HCT116 (cell line): ENCODE data around the gene CHST5. TPM values are rescaled to one million over a fixed set of nuclear protein-coding genes. Genes with fewer than 3 reads are reported as not detected.

ENCODE experiments used
- ATAC-seq: fragments of 200-7000 bp; cut with Tn5 transposase; 2 replicates; pipeline ENCODE4 v1.9.1; 2020; ENCODE audit warnings: mild to moderate bottlenecking, moderate library complexity
- BruUV-seq: library from RNA; stranded (reverse); fragments of 400-500 nt; replicated peaks from 2 replicates; lab custom pipeline; 2021; lab: Mats Ljungman, UMichigan
- CTCF ChIA-PET: fragments of 300-600 bp; sonication (Branson Sonifier 250); formaldehyde crosslinking; loops from one replicate; lab custom pipeline; 2021; ENCODE audit warnings: antibody characterized with exemption; lab: Charles Lee
- POLR2A ChIA-PET: fragments of 300-600, 350-600 bp; sonication (Branson Sonifier 250); formaldehyde crosslinking; loops from one replicate; lab custom pipeline; 2021; ENCODE audit warnings: antibody characterized with exemption; lab: Charles Lee
- RAD21 ChIA-PET, 2 experiments: fragments of 300-600 bp; sonication (Branson Sonifier 250); formaldehyde crosslinking; loops; one replicate each; lab custom pipeline; 2023; ENCODE audit warnings: low total read pairs in 2 of 2; ENCODE audit not compliant: uncharacterized antibody in 2 of 2, unreplicated experiment in 2 of 2, low non-redundant PET in 1 of 2; lab: Charles Lee
- DNase-seq: peaks from one replicate; pipeline ENCODE4 v3.0.0-alpha.2; 2010; ENCODE audit warnings: low read depth, low spot score
- H2AFZ ChIP-seq: fragments of 200-600 bp; shearing (Covaris generic), sonication (generic); 2 replicates; pipeline ENCODE4 v1.6.1; 2017; ENCODE audit warnings: low read depth, mixed run types, mixed read lengths, antibody characterized with exemption, low read length; ENCODE audit not compliant: poor library complexity, severe bottlenecking
- H3K27ac ChIP-seq: 2 replicates; pipeline ENCODE4 v1.5.1; 2012; ENCODE audit warnings: low read depth, low read length
- H3K27me3 ChIP-seq: fragments of 200-600 bp; sonication (generic); 2 replicates; pipeline ENCODE4 v1.6.1; 2016; ENCODE audit warnings: mixed run types, low read length, mixed read lengths; ENCODE audit not compliant: insufficient read depth
- H3K36me3 ChIP-seq, 2 experiments: fragments of 200-500 bp in 1 of 2; fragments of 200-600 bp in 1 of 2; sonication (Bioruptor generic) in 1 of 2; sonication (generic) in 1 of 2; 2 replicates each; pipeline versions ENCODE4 v1.5.1 to v1.6.1; 2014 to 2016; ENCODE audit warnings: low read length in 2 of 2, inconsistent platforms in 1 of 2, mixed read lengths in 1 of 2, mixed run types in 1 of 2; ENCODE audit not compliant: insufficient read depth in 2 of 2, control insufficient read depth in 1 of 2
- H3K4me1 ChIP-seq, 2 experiments: fragments of 200-600 bp in 1 of 2; sonication (generic) in 1 of 2; 2 replicates each; pipeline versions ENCODE4 v1.5.1 to v1.6.1; 2012 to 2017; ENCODE audit warnings: low read length in 2 of 2, inconsistent platforms in 1 of 2, mild to moderate bottlenecking in 1 of 2, mixed read lengths in 1 of 2, mixed run types in 1 of 2, moderate library complexity in 1 of 2; ENCODE audit not compliant: insufficient read depth in 2 of 2, control insufficient read depth in 1 of 2
- H3K4me2 ChIP-seq: fragments of 200-600 bp; sonication (generic); 2 replicates; pipeline ENCODE4 v1.6.1; 2017; ENCODE audit warnings: mixed run types, low read length, mixed read lengths
- H3K4me3 ChIP-seq, 2 experiments: fragments of 200-600 bp in 1 of 2; sonication (generic) in 1 of 2; replicated peaks in 1 of 2; 2 replicates each; pipeline ENCODE4 v1.5.1; 2011 to 2016; ENCODE audit warnings: low read length in 2 of 2, control low read depth in 1 of 2, low read depth in 1 of 2, mild to moderate bottlenecking in 1 of 2, mixed read lengths in 1 of 2, mixed run types in 1 of 2
- H3K79me2 ChIP-seq: fragments of 200-600 bp; sonication (generic); 2 replicates; pipeline ENCODE4 v1.6.1; 2017; ENCODE audit warnings: mild to moderate bottlenecking, mixed run types, low read length, moderate library complexity, mixed read lengths; ENCODE audit not compliant: insufficient read depth
- H3K9ac ChIP-seq: fragments of 200-600 bp; sonication (generic); 2 replicates; pipeline ENCODE4 v1.6.1; 2016; ENCODE audit warnings: low read length, mixed read lengths
- H3K9me2 ChIP-seq: fragments of 200-600 bp; sonication (generic), shearing (Covaris generic); 2 replicates; pipeline ENCODE4 v1.6.1; 2017; ENCODE audit warnings: mixed run types, mild to moderate bottlenecking, moderate library complexity; ENCODE audit not compliant: insufficient read depth
- H3K9me3 ChIP-seq, 2 experiments: fragments of 200-500 bp in 1 of 2; fragments of 200-600 bp in 1 of 2; sonication (Bioruptor generic) in 1 of 2; sonication (generic) in 1 of 2; 2 replicates each; pipeline ENCODE4 v1.6.1; 2014 to 2017; ENCODE audit warnings: low read length in 2 of 2, mixed read lengths in 2 of 2, inconsistent platforms in 1 of 2, low read depth in 1 of 2, mild to moderate bottlenecking in 1 of 2, mixed run types in 1 of 2, moderate library complexity in 1 of 2; ENCODE audit not compliant: control insufficient read depth in 1 of 2, insufficient read depth in 1 of 2
- H4K20me1 ChIP-seq: fragments of 200-600 bp; sonication (generic), shearing (Covaris generic); 2 replicates; pipeline ENCODE4 v1.6.1; 2017; ENCODE audit warnings: mixed run types, mild to moderate bottlenecking, moderate library complexity; ENCODE audit not compliant: insufficient read depth
- CBX3 ChIP-seq: IDR thresholded peaks from 2 replicates; pipeline ENCODE4 v1.6.1; 2012; ENCODE audit warnings: low read depth
- CEBPB ChIP-seq: IDR thresholded peaks from 2 replicates; pipeline ENCODE4 v1.6.1; 2012; ENCODE audit warnings: low read depth
- EZH2phosphoT487 ChIP-seq: fragments of 200-600 bp; IDR thresholded peaks from 2 replicates; pipeline ENCODE4 v1.6.1; 2018; ENCODE audit warnings: antibody characterized with exemption, borderline replicate concordance
- FOSL1 ChIP-seq: IDR thresholded peaks from 2 replicates; pipeline ENCODE4 v1.6.1; 2012; ENCODE audit warnings: low read depth
- MAX ChIP-seq: IDR thresholded peaks from 2 replicates; pipeline ENCODE4 v1.6.1; 2012
- POLR2A ChIP-seq: IDR thresholded peaks from 2 replicates; pipeline ENCODE4 v1.7.0; 2011; ENCODE audit warnings: borderline replicate concordance; ENCODE audit not compliant: insufficient read depth, insufficient read length; ENCODE audit errors: extremely low read depth
- POLR2AphosphoS5 ChIP-seq: IDR thresholded peaks from 2 replicates; pipeline ENCODE4 v1.6.1; 2011; ENCODE audit warnings: mild to moderate bottlenecking, low read depth, low read length, moderate library complexity
- RAD21 ChIP-seq: IDR thresholded peaks from 2 replicates; pipeline ENCODE4 v1.6.1; 2012; ENCODE audit warnings: low read depth, mild to moderate bottlenecking
- SIN3A ChIP-seq: IDR thresholded peaks from 2 replicates; pipeline ENCODE4 v1.6.1; 2012; ENCODE audit warnings: low read depth
- SP1 ChIP-seq: IDR thresholded peaks from 2 replicates; pipeline ENCODE4 v1.6.1; 2012; ENCODE audit warnings: low read depth
- SRF ChIP-seq: IDR thresholded peaks from 2 replicates; pipeline ENCODE4 v1.6.1; 2012; ENCODE audit warnings: low read depth
- TCF7L2 ChIP-seq: IDR thresholded peaks from 2 replicates; pipeline ENCODE4 v1.7.0; 2011; ENCODE audit warnings: borderline replicate concordance, inconsistent platforms; ENCODE audit not compliant: insufficient read depth, insufficient read length; ENCODE audit errors: extremely low read depth
- YY1 ChIP-seq: IDR thresholded peaks from 2 replicates; pipeline ENCODE4 v1.6.1; 2011; ENCODE audit warnings: low read length, low read depth, moderate library complexity, mild to moderate bottlenecking; ENCODE audit not compliant: insufficient replicate concordance; ENCODE audit errors: extremely low read depth
- ZFX ChIP-seq: fragments of 450-650 bp; IDR thresholded peaks from 2 replicates; pipeline ENCODE4 v1.6.1; 2017
- ZNF274 ChIP-seq: fragments of 200-500 bp; sonication (Bioruptor generic); IDR thresholded peaks from 2 replicates; pipeline ENCODE4 v1.6.1; 2014; ENCODE audit warnings: mild to moderate bottlenecking, low read depth, low read length, inconsistent platforms
- intact Hi-C: fragments of 100-400 bp; cut with micrococcal nuclease; formaldehyde crosslinking; loops from 2 replicates; pipeline ENCODE4 v1.10.0; 2022
- total RNA-seq: library from RNA; stranded (reverse); gene quantifications from one replicate; pipeline ENCODE4 v1.2.1, GENCODE V29; 2021; ENCODE audit not compliant: unreplicated experiment
- TF ChIP-seq, protein P1 (sequence below): IDR thresholded peaks from 2 replicates; pipeline ENCODE4 v1.6.1; 2012; ENCODE audit warnings: low read depth
- TF ChIP-seq, protein P2 (sequence below): IDR thresholded peaks from 2 replicates; pipeline ENCODE4 v1.6.1; 2012
- TF ChIP-seq, protein P3 (sequence below): IDR thresholded peaks from 2 replicates; pipeline ENCODE4 v1.6.1; 2011; ENCODE audit warnings: mild to moderate bottlenecking, low read length, moderate library complexity; ENCODE audit not compliant: insufficient replicate concordance; ENCODE audit errors: extremely low read depth

The CHST5 gene
- total RNA-seq, 1 experiment from 2014 or later: 0.32 TPM

DNA sequence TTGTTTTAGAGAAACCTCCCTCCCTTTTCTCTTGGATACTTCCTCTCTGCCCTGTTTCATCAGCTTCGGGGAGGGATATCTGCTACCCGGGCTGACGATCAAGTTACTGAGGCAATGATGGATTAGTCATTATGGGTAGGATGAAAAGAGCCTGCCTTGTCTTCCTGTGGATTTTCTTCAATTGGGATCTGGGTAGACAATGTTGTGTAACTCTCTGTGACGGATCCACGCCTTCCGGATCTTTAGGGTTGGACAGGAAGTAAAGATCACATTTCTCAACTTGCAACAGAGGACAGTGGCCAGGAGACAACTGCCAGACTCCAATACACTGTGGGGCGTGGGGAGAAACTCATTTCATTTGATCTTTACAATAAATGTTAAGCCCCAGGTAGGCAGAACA, 29.3 kb downstream of the CHST5 start (continued):
- TF ChIP-seq RAD21: no peak; the same call in 1 of the 2 replicates
- peak; percentile 46 for TF ChIP-seq POLR2AphosphoS5

- Histone ChIP-seq H3K9me3 (no peaks in the 10 kb centered on the region), H3K9me2 (no peaks in the 10 kb centered on the region), H3K4me2 (peak overlapping the region; percentile 48), H4K20me1 (no peaks in the 10 kb centered on the region), H3K4me3 (no peak overlapping the region; a peak in 1 of 4 replicates), H3K27ac (peak overlapping the region; percentile 13; the same call in 1 of the 2 replicates), H3K4me1 (peaks cover 24 to 37% of the 10 kb centered on the region in 2 experiments), H3K27me3 (no peaks in the 10 kb centered on the region), H2AFZ (peak overlapping the region; percentile 65), H3K36me3 (no peaks in the 10 kb centered on the region), H3K9ac (no peak overlapping the region), H3K79me2 (no peaks in the 10 kb centered on the region)
- BruUV-seq: TSS peak; percentile 72
- ChIA-PET CTCF (interaction anchor here (0.8 kb wide), 1 partner anchor 11 kb away, joined by 3 read pairs; no protein-coding TSS in a partner anchor), POLR2A (interaction anchor here (1.3 kb wide), 1 partner anchor 11 kb away, joined by 5 read pairs; no protein-coding TSS in a partner anchor), RAD21 (no interaction called here)
- no peak for DNase-seq
- intact Hi-C loops: no loop called here
- ATAC-seq: no peak
- TF ChIP-seq EZH2phosphoT487 (no peak), SRF (no peak), CBX3 (no peak), CEBPB (no peak), MAX (no peak), ZNF274 (no peak), FOSL1 (no peak), SIN3A (no peak), TCF7L2 (no peak), SP1 (no peak), YY1 (no peak), POLR2A (no peak), RAD21 (no peak), ZFX (no peak), POLR2AphosphoS5 (no peak)
- TF ChIP-seq, protein P1, sequence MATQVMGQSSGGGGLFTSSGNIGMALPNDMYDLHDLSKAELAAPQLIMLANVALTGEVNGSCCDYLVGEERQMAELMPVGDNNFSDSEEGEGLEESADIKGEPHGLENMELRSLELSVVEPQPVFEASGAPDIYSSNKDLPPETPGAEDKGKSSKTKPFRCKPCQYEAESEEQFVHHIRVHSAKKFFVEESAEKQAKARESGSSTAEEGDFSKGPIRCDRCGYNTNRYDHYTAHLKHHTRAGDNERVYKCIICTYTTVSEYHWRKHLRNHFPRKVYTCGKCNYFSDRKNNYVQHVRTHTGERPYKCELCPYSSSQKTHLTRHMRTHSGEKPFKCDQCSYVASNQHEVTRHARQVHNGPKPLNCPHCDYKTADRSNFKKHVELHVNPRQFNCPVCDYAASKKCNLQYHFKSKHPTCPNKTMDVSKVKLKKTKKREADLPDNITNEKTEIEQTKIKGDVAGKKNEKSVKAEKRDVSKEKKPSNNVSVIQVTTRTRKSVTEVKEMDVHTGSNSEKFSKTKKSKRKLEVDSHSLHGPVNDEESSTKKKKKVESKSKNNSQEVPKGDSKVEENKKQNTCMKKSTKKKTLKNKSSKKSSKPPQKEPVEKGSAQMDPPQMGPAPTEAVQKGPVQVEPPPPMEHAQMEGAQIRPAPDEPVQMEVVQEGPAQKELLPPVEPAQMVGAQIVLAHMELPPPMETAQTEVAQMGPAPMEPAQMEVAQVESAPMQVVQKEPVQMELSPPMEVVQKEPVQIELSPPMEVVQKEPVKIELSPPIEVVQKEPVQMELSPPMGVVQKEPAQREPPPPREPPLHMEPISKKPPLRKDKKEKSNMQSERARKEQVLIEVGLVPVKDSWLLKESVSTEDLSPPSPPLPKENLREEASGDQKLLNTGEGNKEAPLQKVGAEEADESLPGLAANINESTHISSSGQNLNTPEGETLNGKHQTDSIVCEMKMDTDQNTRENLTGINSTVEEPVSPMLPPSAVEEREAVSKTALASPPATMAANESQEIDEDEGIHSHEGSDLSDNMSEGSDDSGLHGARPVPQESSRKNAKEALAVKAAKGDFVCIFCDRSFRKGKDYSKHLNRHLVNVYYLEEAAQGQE: no peak
- TF ChIP-seq, protein P2, sequence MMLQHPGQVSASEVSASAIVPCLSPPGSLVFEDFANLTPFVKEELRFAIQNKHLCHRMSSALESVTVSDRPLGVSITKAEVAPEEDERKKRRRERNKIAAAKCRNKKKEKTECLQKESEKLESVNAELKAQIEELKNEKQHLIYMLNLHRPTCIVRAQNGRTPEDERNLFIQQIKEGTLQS: no peak
- TF ChIP-seq, protein P3, sequence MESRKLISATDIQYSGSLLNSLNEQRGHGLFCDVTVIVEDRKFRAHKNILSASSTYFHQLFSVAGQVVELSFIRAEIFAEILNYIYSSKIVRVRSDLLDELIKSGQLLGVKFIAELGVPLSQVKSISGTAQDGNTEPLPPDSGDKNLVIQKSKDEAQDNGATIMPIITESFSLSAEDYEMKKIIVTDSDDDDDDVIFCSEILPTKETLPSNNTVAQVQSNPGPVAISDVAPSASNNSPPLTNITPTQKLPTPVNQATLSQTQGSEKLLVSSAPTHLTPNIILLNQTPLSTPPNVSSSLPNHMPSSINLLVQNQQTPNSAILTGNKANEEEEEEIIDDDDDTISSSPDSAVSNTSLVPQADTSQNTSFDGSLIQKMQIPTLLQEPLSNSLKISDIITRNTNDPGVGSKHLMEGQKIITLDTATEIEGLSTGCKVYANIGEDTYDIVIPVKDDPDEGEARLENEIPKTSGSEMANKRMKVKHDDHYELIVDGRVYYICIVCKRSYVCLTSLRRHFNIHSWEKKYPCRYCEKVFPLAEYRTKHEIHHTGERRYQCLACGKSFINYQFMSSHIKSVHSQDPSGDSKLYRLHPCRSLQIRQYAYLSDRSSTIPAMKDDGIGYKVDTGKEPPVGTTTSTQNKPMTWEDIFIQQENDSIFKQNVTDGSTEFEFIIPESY: no peak
These were observed 29.8 kb downstream of the CHST5 start for GRCh38 chr16:75506107-75506506.
